Measurements from ENCODE around the gene FRMD5.

FRMD5 gene

GRCh38 chr15:43877371-43877770 lies 317.7 kb downstream of the FRMD5 start:
- Histone ChIP-seq H2AFZ (ENCODE audit: low read depth, low read length) (no peak overlapping the region), H3K79me2 (ENCODE audit: insufficient read depth, low read length) (no peaks in the 10 kb centered on the region), H4K20me1 (ENCODE audit: insufficient read depth, low read length) (no peaks in the 10 kb centered on the region; the same call in 1 of the 2 replicates), H3K4me3 (ENCODE audit: low read depth in 1 of 2, low read length in 2 of 2) (no peak overlapping the region), H3K27me3 (ENCODE audit: insufficient read depth, low read length, poor library complexity) (no peaks in the 10 kb centered on the region), H3K9me3 (ENCODE audit: insufficient read depth, low read length, severe bottlenecking) (no peaks in the 10 kb centered on the region), H3K4me2 (ENCODE audit: insufficient read depth, low read length) (no peak overlapping the region), H3K9ac (ENCODE audit: low read depth, low read length) (no peak overlapping the region), H3K4me1 (ENCODE audit: insufficient read depth, low read length) (no peaks in the 10 kb centered on the region), H3K36me3 (ENCODE audit: insufficient read depth, low read length) (peaks cover 86% of the 10 kb centered on the region), H3K27ac (ENCODE audit: low read length) (no peak overlapping the region)
- DNase-seq (no peak), ATAC-seq (ENCODE audit: insufficient read depth, low read depth) (no peak)
- TF ChIP-seq, protein P1, sequence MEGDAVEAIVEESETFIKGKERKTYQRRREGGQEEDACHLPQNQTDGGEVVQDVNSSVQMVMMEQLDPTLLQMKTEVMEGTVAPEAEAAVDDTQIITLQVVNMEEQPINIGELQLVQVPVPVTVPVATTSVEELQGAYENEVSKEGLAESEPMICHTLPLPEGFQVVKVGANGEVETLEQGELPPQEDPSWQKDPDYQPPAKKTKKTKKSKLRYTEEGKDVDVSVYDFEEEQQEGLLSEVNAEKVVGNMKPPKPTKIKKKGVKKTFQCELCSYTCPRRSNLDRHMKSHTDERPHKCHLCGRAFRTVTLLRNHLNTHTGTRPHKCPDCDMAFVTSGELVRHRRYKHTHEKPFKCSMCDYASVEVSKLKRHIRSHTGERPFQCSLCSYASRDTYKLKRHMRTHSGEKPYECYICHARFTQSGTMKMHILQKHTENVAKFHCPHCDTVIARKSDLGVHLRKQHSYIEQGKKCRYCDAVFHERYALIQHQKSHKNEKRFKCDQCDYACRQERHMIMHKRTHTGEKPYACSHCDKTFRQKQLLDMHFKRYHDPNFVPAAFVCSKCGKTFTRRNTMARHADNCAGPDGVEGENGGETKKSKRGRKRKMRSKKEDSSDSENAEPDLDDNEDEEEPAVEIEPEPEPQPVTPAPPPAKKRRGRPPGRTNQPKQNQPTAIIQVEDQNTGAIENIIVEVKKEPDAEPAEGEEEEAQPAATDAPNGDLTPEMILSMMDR (IDR thresholded peaks at IDR 0.05; ENCODE audit: borderline replicate concordance, extremely low read depth, low read length, poor library complexity, severe bottlenecking) = no peak
- no peak for TF ChIP-seq EZH2 (IDR thresholded peaks at IDR 0.05; ENCODE audit: borderline replicate concordance, low read depth, low read length, severe bottlenecking)

- peaks cover 88% of the 10 kb centered on the region for H3K36me3 ChIP-seq (ENCODE audit: insufficient read depth, low read length)
- no peaks in the 10 kb centered on the region for H3K27me3 ChIP-seq (ENCODE audit: insufficient read depth, low read length, poor library complexity)
- H3K9me3 ChIP-seq (ENCODE audit: insufficient read depth, low read length, severe bottlenecking) = no peaks in the 10 kb centered on the region
- H4K20me1 ChIP-seq (ENCODE audit: insufficient read depth, low read length) = no peaks in the 10 kb centered on the region; the same call in 1 of the 2 replicates
- no peaks in the 10 kb centered on the region for H3K4me1 ChIP-seq (ENCODE audit: insufficient read depth, low read length)
- DNase-seq = no peak
- no peak overlapping the region for H2AFZ ChIP-seq (ENCODE audit: low read depth, low read length)
- no peak overlapping the region for H3K4me3 ChIP-seq (ENCODE audit: low read depth in 1 of 2, low read length in 2 of 2)
- no peaks in the 10 kb centered on the region for H3K79me2 ChIP-seq (ENCODE audit: insufficient read depth, low read length)
- no peak overlapping the region for H3K9ac ChIP-seq (ENCODE audit: low read depth, low read length)
- H3K4me2 ChIP-seq (ENCODE audit: insufficient read depth, low read length) = no peak overlapping the region
- no peak overlapping the region for H3K27ac ChIP-seq (ENCODE audit: low read length)
- ATAC-seq (ENCODE audit: insufficient read depth, low read depth) = no peak
- TF ChIP-seq, protein P1 (IDR thresholded peaks at IDR 0.05; ENCODE audit: borderline replicate concordance, extremely low read depth, low read length, poor library complexity, severe bottlenecking) = no peak
- TF ChIP-seq EZH2 (IDR thresholded peaks at IDR 0.05; ENCODE audit: borderline replicate concordance, low read depth, low read length, severe bottlenecking) = no peak
Observed at GRCh38 chr15:43876872-43877271, 318.2 kb downstream of the FRMD5 start.

- no peak for TF ChIP-seq EZH2 (IDR thresholded peaks at IDR 0.05; ENCODE audit: borderline replicate concordance, low read depth, low read length, severe bottlenecking)
- TF ChIP-seq, protein P1 (IDR thresholded peaks at IDR 0.05; ENCODE audit: borderline replicate concordance, extremely low read depth, low read length, poor library complexity, severe bottlenecking) = no peak
- Histone ChIP-seq H3K4me1 (ENCODE audit: insufficient read depth, low read length) (no peaks in the 10 kb centered on the region), H4K20me1 (ENCODE audit: insufficient read depth, low read length) (no peaks in the 10 kb centered on the region; the same call in 1 of the 2 replicates), H3K27me3 (ENCODE audit: insufficient read depth, low read length, poor library complexity) (no peaks in the 10 kb centered on the region), H3K36me3 (ENCODE audit: insufficient read depth, low read length) (peaks cover 78% of the 10 kb centered on the region), H3K27ac (ENCODE audit: low read length) (no peak overlapping the region), H2AFZ (ENCODE audit: low read depth, low read length) (no peak overlapping the region), H3K4me3 (ENCODE audit: low read depth in 1 of 2, low read length in 2 of 2) (no peak overlapping the region), H3K9ac (ENCODE audit: low read depth, low read length) (no peak overlapping the region), H3K79me2 (ENCODE audit: insufficient read depth, low read length) (no peaks in the 10 kb centered on the region), H3K9me3 (ENCODE audit: insufficient read depth, low read length, severe bottlenecking) (no peaks in the 10 kb centered on the region), H3K4me2 (ENCODE audit: insufficient read depth, low read length) (no peak overlapping the region)
- DNase-seq (no peak), ATAC-seq (ENCODE audit: insufficient read depth, low read depth) (no peak)
Observed at GRCh38 chr15:43873651-43874050, 321.4 kb downstream of the FRMD5 start.
